GM10248 (cell line): Measurements from ENCODE around the gene PDE11A.

Experiments used
- CTCF ChIA-PET: fragments of 300-600 bp; sonication (Branson Sonifier 250); formaldehyde crosslinking; extraction: SDS; loops from one replicate; lab custom pipeline; 2021; ENCODE audit warnings: antibody characterized with exemption; lab: Yijun Ruan, JAX
- POLR2A ChIA-PET: fragments of 350-650 bp; sonication (Branson Sonifier 250); formaldehyde crosslinking; extraction: SDS; loops from one replicate; lab custom pipeline; 2020; ENCODE audit warnings: antibody characterized with exemption; lab: Yijun Ruan, JAX
- DNase-seq: peaks from one replicate; pipeline ENCODE4 v3.0.0; 2012; ENCODE audit errors: extremely low spot score
- CTCF ChIP-seq: IDR thresholded peaks from 2 replicates; pipeline ENCODE4 v1.5.1; 2012; ENCODE audit warnings: mild to moderate bottlenecking, low read depth; ENCODE audit errors: extremely low read depth, missing control alignments, control extremely low read depth

Gene PDE11A

GRCh38 chr2:177822941-177823340, 249.6 kb downstream of the PDE11A start:
- ChIA-PET POLR2A (interaction anchor here (0.7 kb wide), 1 partner anchor 12 kb away, joined by 3 read pairs; no protein-coding TSS in a partner anchor), CTCF (no interaction called here)
- TF ChIP-seq CTCF: no peak
- DNase-seq: no peak

GRCh38 chr2:177818412-177818811, 254.2 kb downstream of the PDE11A start:
- no peak for DNase-seq
- CTCF ChIA-PET: interaction anchor here (1.1 to 1.2 kb wide), 2 partner anchors 9 to 10 kb away, joined by 3 read pairs; no protein-coding TSS in a partner anchor
- POLR2A ChIA-PET: no interaction called here

GRCh38 chr2:177817300-177817699, 255.3 kb downstream of the PDE11A start:
- no peak for DNase-seq
- no peak for TF ChIP-seq CTCF
- ChIA-PET CTCF (interaction anchor here (1.2 to 1.4 kb wide), 2 partner anchors 8 to 92 kb away, joined by 3 read pairs; no protein-coding TSS in a partner anchor), POLR2A (no interaction called here)

More at GRCh38 chr2:177818412-177818811, 254.2 kb downstream of the PDE11A start:
- TF ChIP-seq CTCF: no peak

GRCh38 chr2:177816766-177817165, 255.8 kb downstream of the PDE11A start:
- CTCF ChIA-PET: interaction anchor here (1.4 kb wide), 1 partner anchor 92 kb away, joined by 3 read pairs; no protein-coding TSS in a partner anchor
- no peak for DNase-seq
- no peak for TF ChIP-seq CTCF
- POLR2A ChIA-PET: no interaction called here

GRCh38 chr2:177812713-177813396, 259.7 kb downstream of the PDE11A start:
- DNase-seq: no peak
- TF ChIP-seq CTCF: no peak
- ChIA-PET CTCF (interaction anchor here (1.3 to 1.7 kb wide), 2 partner anchors 19 to 39 kb away, joined by 3 to 5 read pairs; no protein-coding TSS in a partner anchor), POLR2A (no interaction called here)

GRCh38 chr2:177810906-177811305, 261.7 kb downstream of the PDE11A start:
- ChIA-PET CTCF (no interaction called here), POLR2A (no interaction called here)
- TF ChIP-seq CTCF: no peak
- DNase-seq: no peak
